Prostate gland (tissue), 2 donors: ENCODE results near the gene AMACR. TPM values are rescaled to one million over a fixed set of nuclear protein-coding genes. Genes with fewer than 3 reads are reported as not detected.

ENCODE experiments used
- DNase-seq: peaks from one replicate; pipeline ENCODE4 v3.0.0-alpha.2; 2019; ENCODE audit warnings: low spot score
- H3K27ac ChIP-seq, 2 donors: fragments of 200-600 bp; sonication (generic); 2 replicates each; pipeline ENCODE4 v1.5.1; 2017 to 2019
- H3K27me3 ChIP-seq: fragments of 200-600 bp; sonication (generic); replicated peaks from 2 replicates; pipeline ENCODE4 v1.5.1; 2019; ENCODE audit not compliant: insufficient read depth
- H3K36me3 ChIP-seq, 2 donors: fragments of 200-600 bp; sonication (generic); 1 replicate in 1 of 2; 2 replicates in 1 of 2; pipeline versions ENCODE4 v1.5.1 to v1.8.1; 2017 to 2019
- H3K4me1 ChIP-seq: fragments of 200-600 bp; sonication (generic); replicated peaks from 2 replicates; pipeline ENCODE4 v1.5.1; 2019
- H3K4me3 ChIP-seq, 2 donors: fragments of 200-600 bp; sonication (generic); 2 replicates each; pipeline ENCODE4 v1.5.1; 2017 to 2019
- H3K9me3 ChIP-seq: fragments of 200-600 bp; sonication (generic); 2 replicates; pipeline ENCODE4 v1.5.1; 2017
- CTCF ChIP-seq, 4 experiments: fragments of 200-600 bp in 2 of 4; fragments of 450-650 bp in 2 of 4; sonication (generic) in 2 of 4; IDR thresholded peaks; 1 replicate in 3 of 4; 2 replicates in 1 of 4; pipeline ENCODE4 v1.5.1; 2016 to 2019; ENCODE audit warnings: antibody characterized with exemption in 4 of 4, mild to moderate bottlenecking in 2 of 4, moderate library complexity in 2 of 4
- POLR2A ChIP-seq: fragments of 450-650 bp; IDR thresholded peaks from one replicate; pipeline ENCODE4 v1.6.1; 2016; ENCODE audit warnings: antibody characterized with exemption, mild to moderate bottlenecking
- POLR2AphosphoS5 ChIP-seq: sonication (generic); formaldehyde crosslinking; IDR thresholded peaks from one replicate; pipeline ENCODE4 v1.6.1; 2017; ENCODE audit warnings: antibody characterized with exemption
- WGBS: methylation state at CpG from one replicate; pipeline ENCODE4 v1.1.5; 2018; 5-methylcytosine and 5-hydroxymethylcytosine counted together
- intact Hi-C: fragments of 100-400 bp; cut with DNase I; formaldehyde crosslinking; loops from one replicate; pipeline ENCODE4 v1.14.2; 2022
- total RNA-seq, 2 donors: library from RNA; depleted of rRNA; stranded (reverse); fragments of >200 nt; gene quantifications; one replicate each; pipeline ENCODE4 v1.1.0, GENCODE V29; 2016

Gene AMACR
- total RNA-seq, 2 donors from 2014 or later = 14.8 to 21.8 TPM

DNA sequence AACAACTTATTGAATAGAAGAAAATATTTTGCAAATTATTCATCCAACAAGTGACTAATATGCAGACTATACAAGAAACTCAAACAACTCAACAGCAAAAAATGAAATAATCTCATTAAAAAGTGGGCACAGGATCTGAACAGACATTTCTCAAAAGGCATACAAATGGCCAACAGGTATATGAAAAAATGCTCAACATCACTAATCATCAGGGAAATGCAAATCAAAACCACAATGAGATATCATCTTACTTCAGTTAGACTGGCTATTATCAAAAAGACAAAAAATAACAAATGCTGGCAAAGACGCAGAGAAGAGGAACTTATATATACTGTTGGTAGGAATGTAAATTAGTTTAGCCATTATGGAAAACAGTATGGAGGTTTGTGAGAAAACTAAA, 1.8 kb upstream of the AMACR start:
- no peak for DNase-seq
- WGBS = 70% methylated on average over 1 of the region's 1 CpG
- no peaks in the 10 kb centered on the region for H3K27me3 ChIP-seq
- intact Hi-C loops = loop anchor here (10.0 kb wide), 1 partner anchor 565 kb away; the partner anchor contains the start of gene TARS1
- no peak overlapping the region for H3K27ac ChIP-seq
- H3K9me3 ChIP-seq = no peaks in the 10 kb centered on the region
- no peaks in the 10 kb centered on the region for H3K4me1 ChIP-seq
- no peak overlapping the region for H3K4me3 ChIP-seq
- no peak for TF ChIP-seq POLR2AphosphoS5
- no peak for TF ChIP-seq CTCF (IDR thresholded peaks at IDR 0.05)
- TF ChIP-seq POLR2A = no peak
- H3K36me3 ChIP-seq = no peaks in the 10 kb centered on the region

DNA sequence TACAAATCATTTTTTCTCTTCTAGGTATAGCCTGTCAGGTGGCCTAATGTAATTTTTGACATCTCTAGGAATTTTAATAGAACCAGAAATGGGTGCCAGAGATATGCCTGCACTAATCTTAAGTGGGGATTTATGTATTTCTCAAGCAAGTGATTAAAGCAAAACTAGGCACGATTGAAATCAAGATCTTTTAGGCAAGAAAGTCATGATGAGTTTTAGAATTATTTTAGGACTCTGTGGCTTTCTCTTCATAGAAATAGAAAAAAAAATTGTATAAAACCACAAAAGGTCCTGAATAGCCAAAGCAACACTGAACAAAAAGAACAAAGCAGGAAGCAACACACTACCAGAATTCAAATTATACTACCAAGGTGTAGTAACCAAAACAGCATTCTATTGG, 952 bp upstream of the AMACR start:
- Histone ChIP-seq H3K27me3 (no peaks in the 10 kb centered on the region), H3K9me3 (no peaks in the 10 kb centered on the region), H3K36me3 (no peaks in the 10 kb centered on the region), H3K4me1 (no peaks in the 10 kb centered on the region), H3K27ac (peak overlapping the region; percentile 86 to 87), H3K4me3 (peak overlapping the region; percentile 68 to 69)
- TF ChIP-seq POLR2A (no peak), POLR2AphosphoS5 (no peak), CTCF (IDR thresholded peaks at IDR 0.05) (no peak)
- intact Hi-C loops = loop anchor here (10.0 kb wide), 1 partner anchor 564 kb away; the partner anchor contains the start of gene TARS1
- WGBS = 10% methylated on average over 1 of the region's 1 CpG
- DNase-seq = no peak

GRCh38 chr5:34007201-34007620, 639 bp downstream of the AMACR start:
- Histone ChIP-seq H3K27me3 (no peaks in the 10 kb centered on the region), H3K27ac (peak overlapping the region; percentile 86 to 87), H3K4me3 (peak overlapping the region; percentile 68 to 69), H3K4me1 (no peaks in the 10 kb centered on the region), H3K36me3 (no peaks in the 10 kb centered on the region), H3K9me3 (no peaks in the 10 kb centered on the region)
- TF ChIP-seq POLR2AphosphoS5 = no peak
- TF ChIP-seq CTCF (IDR thresholded peaks at IDR 0.05) = no peak
- TF ChIP-seq POLR2A = no peak
- intact Hi-C loops = loop anchor here (10.0 kb wide), 1 partner anchor 562 kb away; the partner anchor contains the start of gene TARS1
- 3% methylated on average over 11 of the region's 11 CpGs for WGBS
- no peak for DNase-seq

GRCh38 chr5:34005681-34006080, 2.2 kb downstream of the AMACR start:
- Histone ChIP-seq H3K4me1 (no peaks in the 10 kb centered on the region), H3K27me3 (no peaks in the 10 kb centered on the region), H3K4me3 (no peak overlapping the region), H3K27ac (no peak overlapping the region), H3K36me3 (no peaks in the 10 kb centered on the region), H3K9me3 (no peaks in the 10 kb centered on the region)
- DNase-seq = no peak
- TF ChIP-seq POLR2A (no peak), CTCF (IDR thresholded peaks at IDR 0.05) (no peak), POLR2AphosphoS5 (no peak)
- intact Hi-C loops = loop anchor here (10.0 kb wide), 1 partner anchor 561 kb away; the partner anchor contains the start of gene TARS1
- WGBS = 73% methylated on average over 4 of the region's 4 CpGs

- whole genome bisulfite sequencing = 86% methylated on average over 4 of the region's 4 CpGs
- TF ChIP-seq CTCF (IDR thresholded peaks at IDR 0.05) (no peak), POLR2AphosphoS5 (no peak), POLR2A (no peak)
- no peaks in the 10 kb centered on the region for H3K27me3 ChIP-seq
- H3K9me3 ChIP-seq = no peaks in the 10 kb centered on the region
- no peaks in the 10 kb centered on the region for H3K36me3 ChIP-seq
- H3K27ac ChIP-seq = no peak overlapping the region
- intact Hi-C loops = loop anchor here (10.0 kb wide), 1 partner anchor 560 kb away; the partner anchor contains the start of gene TARS1
- no peaks in the 10 kb centered on the region for H3K4me1 ChIP-seq
- DNase-seq = no peak
- no peak overlapping the region for H3K4me3 ChIP-seq
Observed at GRCh38 chr5:34005211-34005610, 2.6 kb downstream of the AMACR start.
